ENCODE data around the gene ANKS6. TPM values are rescaled to one million over a fixed set of nuclear protein-coding genes. Genes with fewer than 3 reads are reported as not detected.

ANKS6 gene
- total RNA-seq, 2 experiments from 2014 or later, result 11.8 to 12.2 TPM

GRCh38 chr9:98821831-98822230, 25.5 kb upstream of the ANKS6 start:
- no peak for ATAC-seq (ENCODE audit: poor library complexity)
- CTCF ChIA-PET, result no interaction called here

GRCh38 chr9:98819231-98819630, 22.9 kb upstream of the ANKS6 start:
- ATAC-seq (ENCODE audit: poor library complexity), result no peak
- no peak overlapping the region for H3K4me3 Mint-ChIP-seq
- no peaks in the 10 kb centered on the region for H3K4me1 Mint-ChIP-seq (ENCODE audit: low read depth)
- H3K27me3 Mint-ChIP-seq, result no peaks in the 10 kb centered on the region
- no peak overlapping the region for H3K27ac Mint-ChIP-seq
- ChIA-PET POLR2A (no interaction called here), CTCF (no interaction called here)
- Histone ChIP-seq H3K9me3 (ENCODE audit: control insufficient read depth in 1 of 2, insufficient read depth in 1 of 2, low read length in 2 of 2) (peaks cover 0 to 10% of the 10 kb centered on the region in 2 experiments), H3K27ac (ENCODE audit: low read depth in 1 of 2, low read length in 2 of 2) (no peak overlapping the region), H3K36me3 (ENCODE audit: insufficient read depth, low read length) (peaks cover under 1% of the 10 kb centered on the region), H3K4me1 (ENCODE audit: insufficient read depth, low read length) (no peaks in the 10 kb centered on the region), H3K4me3 (ENCODE audit: low read length) (no peak overlapping the region), H3K27me3 (ENCODE audit: control insufficient read depth in 1 of 2, insufficient read depth in 2 of 2, low read length in 2 of 2) (no peaks in the 10 kb centered on the region)
- H3K9me3 Mint-ChIP-seq, result no peaks in the 10 kb centered on the region
- no peak for TF ChIP-seq CTCF (IDR thresholded peaks at IDR 0.05)
- peaks cover 22% of the 10 kb centered on the region for H3K36me3 Mint-ChIP-seq (ENCODE audit: low read depth)
- no peak for DNase-seq
- intact Hi-C loops (cut with DNase I, micrococcal nuclease), result no loop called here

More at GRCh38 chr9:98821831-98822230, 25.5 kb upstream of the ANKS6 start:
- no peaks in the 10 kb centered on the region for H3K27me3 Mint-ChIP-seq
- H3K9me3 Mint-ChIP-seq, result no peaks in the 10 kb centered on the region
- peaks cover 27% of the 10 kb centered on the region for H3K36me3 Mint-ChIP-seq (ENCODE audit: low read depth)
- no peak for TF ChIP-seq CTCF (IDR thresholded peaks at IDR 0.05)
- Histone ChIP-seq H3K9me3 (ENCODE audit: control insufficient read depth in 1 of 2, insufficient read depth in 1 of 2, low read length in 2 of 2) (peaks cover 0 to 13% of the 10 kb centered on the region in 2 experiments), H3K27ac (ENCODE audit: low read depth in 1 of 2, low read length in 2 of 2) (no peak overlapping the region), H3K27me3 (ENCODE audit: control insufficient read depth in 1 of 2, insufficient read depth in 2 of 2, low read length in 2 of 2) (no peaks in the 10 kb centered on the region), H3K4me1 (ENCODE audit: insufficient read depth, low read length) (no peaks in the 10 kb centered on the region), H3K4me3 (ENCODE audit: low read length) (no peak overlapping the region), H3K36me3 (ENCODE audit: insufficient read depth, low read length) (peaks cover 2% of the 10 kb centered on the region)
- H3K27ac Mint-ChIP-seq, result no peak overlapping the region
- POLR2A ChIA-PET, result no interaction called here
- H3K4me3 Mint-ChIP-seq, result no peak overlapping the region
- intact Hi-C loops (cut with DNase I, micrococcal nuclease), result no loop called here
- no peaks in the 10 kb centered on the region for H3K4me1 Mint-ChIP-seq (ENCODE audit: low read depth)
- DNase-seq, result no peak

- DNase-seq (no peak), ATAC-seq (ENCODE audit: poor library complexity) (no peak)
- Histone ChIP-seq H3K4me3 (ENCODE audit: low read length) (no peak overlapping the region), H3K4me1 (ENCODE audit: insufficient read depth, low read length) (no peaks in the 10 kb centered on the region), H3K9me3 (ENCODE audit: control insufficient read depth in 1 of 2, insufficient read depth in 1 of 2, low read length in 2 of 2) (peaks cover 0 to 8% of the 10 kb centered on the region in 2 experiments), H3K27ac (ENCODE audit: low read depth in 1 of 2, low read length in 2 of 2) (no peak overlapping the region), H3K27me3 (ENCODE audit: control insufficient read depth in 1 of 2, insufficient read depth in 2 of 2, low read length in 2 of 2) (no peaks in the 10 kb centered on the region), H3K36me3 (ENCODE audit: insufficient read depth, low read length) (no peaks in the 10 kb centered on the region)
- ChIA-PET POLR2A (no interaction called here), CTCF (no interaction called here)
- no peaks in the 10 kb centered on the region for H3K27me3 Mint-ChIP-seq
- no peak for TF ChIP-seq CTCF (IDR thresholded peaks at IDR 0.05)
- no peak overlapping the region for H3K27ac Mint-ChIP-seq
- peaks cover 22% of the 10 kb centered on the region for H3K36me3 Mint-ChIP-seq (ENCODE audit: low read depth)
- H3K4me1 Mint-ChIP-seq (ENCODE audit: low read depth), result no peaks in the 10 kb centered on the region
- no peaks in the 10 kb centered on the region for H3K9me3 Mint-ChIP-seq
- H3K4me3 Mint-ChIP-seq, result no peak overlapping the region
- intact Hi-C loops (cut with DNase I, micrococcal nuclease), result no loop called here
These were observed 22.4 kb upstream of the ANKS6 start for GRCh38 chr9:98818764-98819163.

All from CD4-positive, alpha-beta T cell (primary cell).